ENCODE data around the gene CPE.

GRCh38 chr4:165518024-165518616 lies 139.3 kb downstream of the CPE start:
- no peak for TF ChIP-seq CTCF (conservative IDR thresholded peaks at IDR 0.05; ENCODE audit: low read length)
- no peak for TF ChIP-seq EZH2phosphoT487 (IDR thresholded peaks at IDR 0.05; ENCODE audit: borderline replicate concordance)

All from Loucy (cell line).